ENCODE results near the gene CCL28.
"Not testable (repeated sequence)": the region's sequence is repeated elsewhere in the genome, so short reads cannot be mapped to it uniquely, and the experiment has no call there.

The CCL28 gene

GRCh38 chr5:43412156-43412555 lies at the start of gene CCL28:
TSS of gene CCL28 (minus strand) at chr5:43412391. CDS start at chr5:43412316, 75 bp downstream.
- Histone ChIP-seq H3K4me3 (no peak within 1 kb of the TSS), H3K9me3 (no peaks in the 10 kb centered on the region), H3K4me1 (no peaks in the 10 kb centered on the region), H3K27ac (no peak within 1 kb of the TSS), H3K36me3 (no peaks in the 10 kb centered on the region), H3K27me3 (no peaks in the 10 kb centered on the region)
- no peak for TF ChIP-seq CTCF (IDR thresholded peaks at IDR 0.05)
- no peak for DNase-seq
- intact Hi-C loops (cut with DNase I; ENCODE audit: low total_unique reads), result no loop called here

- peaks cover 18 to 26% (median 19%) of the 10 kb centered on the region in 3 donors for H3K36me3 ChIP-seq
- no peaks in the 10 kb centered on the region for H3K27me3 ChIP-seq
- H3K4me3 ChIP-seq, result no peak overlapping the region
- peaks cover 0 to 13% (median 9%) of the 10 kb centered on the region in 3 donors for H3K9me3 ChIP-seq
- no peaks in the 10 kb centered on the region for H3K4me1 ChIP-seq
- intact Hi-C loops (cut with DNase I; ENCODE audit: low total_unique reads), result loop anchor here (2.0 kb wide), 1 partner anchor 62 kb away; no protein-coding TSS in a partner anchor
- TF ChIP-seq CTCF (IDR thresholded peaks at IDR 0.05), result no peak
- H3K27ac ChIP-seq, result no peak overlapping the region
- DNase-seq, result no peak
These were observed 48.9 kb upstream of the CCL28 start for GRCh38 chr5:43461066-43461465.

GRCh38 chr5:43456556-43456955 lies 44.4 kb upstream of the CCL28 start:
- Histone ChIP-seq H3K27me3 (no peaks in the 10 kb centered on the region), H3K4me3 (no peak overlapping the region), H3K9me3 (peaks cover 0 to 13% (median 9%) of the 10 kb centered on the region in 3 donors), H3K4me1 (no peaks in the 10 kb centered on the region), H3K36me3 (peaks cover 23 to 42% (median 27%) of the 10 kb centered on the region in 3 donors), H3K27ac (no peak overlapping the region)
- intact Hi-C loops (cut with DNase I; ENCODE audit: low total_unique reads), result no loop called here
- DNase-seq, result no peak
- TF ChIP-seq CTCF (IDR thresholded peaks at IDR 0.05), result no peak

- H3K27ac ChIP-seq; H3K4me3 ChIP-seq; DNase-seq; intact Hi-C loops (cut with DNase I; ENCODE audit: low total_unique reads); H3K27me3 ChIP-seq; H3K4me1 ChIP-seq: not testable (repeated sequence)
- peaks cover 0 to 70% (median 14%) of the 10 kb centered on the region in 3 donors for H3K9me3 ChIP-seq
- H3K36me3 ChIP-seq, result peaks cover 28 to 44% (median 41%) of the 10 kb centered on the region in 3 donors
These were observed 29.4 kb upstream of the CCL28 start for GRCh38 chr5:43441575-43441974.

GRCh38 chr5:43437062-43437660 lies 25.0 kb upstream of the CCL28 start:
- Histone ChIP-seq H3K4me3 (no peak overlapping the region), H3K27me3 (no peaks in the 10 kb centered on the region), H3K4me1 (peaks cover 0 to 14% (median 6%) of the 10 kb centered on the region in 4 donors), H3K36me3 (peaks cover 0 to under 1% (median 0%) of the 10 kb centered on the region in 3 donors), H3K9me3 (peaks cover 0 to 32% (median 14%) of the 10 kb centered on the region in 3 donors), H3K27ac (no peak overlapping the region)
- intact Hi-C loops (cut with DNase I; ENCODE audit: low total_unique reads), result no loop called here
- TF ChIP-seq CTCF (IDR thresholded peaks at IDR 0.05), result no peak
- DNase-seq, result no peak

GRCh38 chr5:43433382-43433781 lies 21.2 kb upstream of the CCL28 start:
- H3K9me3 ChIP-seq, result peaks cover 0 to 4% (median 3%) of the 10 kb centered on the region in 3 donors
- H3K27ac ChIP-seq, result no peak overlapping the region
- intact Hi-C loops (cut with DNase I; ENCODE audit: low total_unique reads), result no loop called here
- DNase-seq, result no peak
- TF ChIP-seq CTCF (IDR thresholded peaks at IDR 0.05), result no peak
- H3K4me1 ChIP-seq, result peaks cover 0 to 16% (median 7%) of the 10 kb centered on the region in 4 donors
- no peaks in the 10 kb centered on the region for H3K36me3 ChIP-seq
- no peak overlapping the region for H3K4me3 ChIP-seq
- no peaks in the 10 kb centered on the region for H3K27me3 ChIP-seq

Data from tibial artery (tissue), 4 donors.